Caco-2 (cell line): ENCODE measurements around the gene MGAT1. TPM values are rescaled to one million over a fixed set of nuclear protein-coding genes. Genes with fewer than 3 reads are reported as not detected.

Source experiments
- BruUV-seq: library from RNA; stranded (reverse); fragments of 400-500 nt; replicated peaks from 2 replicates; lab custom pipeline; 2021; lab: Mats Ljungman, UMichigan
- CTCF ChIA-PET: fragments of 300-600 bp; sonication (Branson Sonifier 250); formaldehyde crosslinking; loops from one replicate; lab custom pipeline; 2022; ENCODE audit warnings: antibody characterized with exemption; lab: Charles Lee
- POLR2A ChIA-PET: fragments of 300-600 bp; sonication (Branson Sonifier 250); formaldehyde crosslinking; loops from one replicate; lab custom pipeline; 2022; ENCODE audit warnings: antibody characterized with exemption; lab: Charles Lee
- DNase-seq, 2 experiments: peaks; one replicate each; pipeline versions ENCODE4 v3.0.0 to v3.0.0-alpha.2; 2020 to 2022
- H3K27me3 ChIP-seq: replicated peaks from 2 replicates; pipeline ENCODE4 v1.6.0; 2011; ENCODE audit warnings: low read length; ENCODE audit not compliant: control insufficient read depth, insufficient read depth
- H3K36me3 ChIP-seq: 2 replicates; pipeline ENCODE4 v1.5.1; 2011; ENCODE audit warnings: low read length; ENCODE audit not compliant: control insufficient read depth, insufficient read depth
- H3K4me1 ChIP-seq: fragments of 250-450 bp; sonication (Bioruptor Pico); 2 replicates; pipeline ENCODE4 v1.5.1; 2020; ENCODE audit warnings: mild to moderate bottlenecking
- H3K4me3 ChIP-seq: 2 replicates; pipeline ENCODE4 v1.5.1; 2011; ENCODE audit warnings: low read depth, mild to moderate bottlenecking, control low read depth, low read length
- H3K9me3 ChIP-seq: fragments of 250-450 bp; sonication (Bioruptor Pico); 2 replicates; pipeline ENCODE4 v1.5.1; 2020; ENCODE audit warnings: mild to moderate bottlenecking, moderate library complexity
- H3K27ac Mint-ChIP-seq: one replicate; pipeline ENCODE4 v1.8.0; 2022; ENCODE audit warnings: mixed read lengths; ENCODE audit not compliant: unreplicated experiment
- H3K27me3 Mint-ChIP-seq: one replicate; pipeline ENCODE4 v1.8.0; 2022; ENCODE audit warnings: mixed read lengths; ENCODE audit not compliant: insufficient read depth, unreplicated experiment
- H3K36me3 Mint-ChIP-seq: one replicate; pipeline ENCODE4 v1.8.0; 2022; ENCODE audit warnings: mild to moderate bottlenecking, mixed read lengths; ENCODE audit not compliant: insufficient read depth, unreplicated experiment
- H3K4me1 Mint-ChIP-seq: one replicate; pipeline ENCODE4 v1.8.0; 2022; ENCODE audit warnings: low read depth, mixed read lengths; ENCODE audit not compliant: unreplicated experiment
- H3K4me3 Mint-ChIP-seq: one replicate; pipeline ENCODE4 v1.8.0; 2022; ENCODE audit warnings: mild to moderate bottlenecking, moderate library complexity, mixed read lengths; ENCODE audit not compliant: unreplicated experiment
- H3K9me3 Mint-ChIP-seq: one replicate; pipeline ENCODE4 v1.8.0; 2022; ENCODE audit warnings: mixed read lengths; ENCODE audit not compliant: unreplicated experiment
- intact Hi-C: fragments of 100-400 bp; cut with micrococcal nuclease; formaldehyde crosslinking; loops from one replicate; pipeline ENCODE4 v1.10.0; 2022; ENCODE audit not compliant: unreplicated experiment
- total RNA-seq: library from RNA; stranded (reverse); gene quantifications from 2 replicates; pipeline ENCODE4 v1.2.3, GENCODE V29; 2022
- TF ChIP-seq, protein P1 (sequence below), 2 experiments: fragments of 200-600 bp in 1 of 2; IDR thresholded peaks; 1 replicate in 1 of 2; 2 replicates in 1 of 2; pipeline versions ENCODE4 v1.5.1 to v1.8.0; 2011 to 2022; ENCODE audit warnings: antibody characterized with exemption in 1 of 2, control low read depth in 1 of 2, inconsistent platforms in 1 of 2, low read depth in 1 of 2, low read length in 1 of 2, mild to moderate bottlenecking in 1 of 2, moderate library complexity in 1 of 2; ENCODE audit not compliant: insufficient read depth in 1 of 2, severe bottlenecking in 1 of 2, unreplicated experiment in 1 of 2

MGAT1 gene
- total RNA-seq, 1 experiment from 2014 or later = 80.1 TPM

DNA sequence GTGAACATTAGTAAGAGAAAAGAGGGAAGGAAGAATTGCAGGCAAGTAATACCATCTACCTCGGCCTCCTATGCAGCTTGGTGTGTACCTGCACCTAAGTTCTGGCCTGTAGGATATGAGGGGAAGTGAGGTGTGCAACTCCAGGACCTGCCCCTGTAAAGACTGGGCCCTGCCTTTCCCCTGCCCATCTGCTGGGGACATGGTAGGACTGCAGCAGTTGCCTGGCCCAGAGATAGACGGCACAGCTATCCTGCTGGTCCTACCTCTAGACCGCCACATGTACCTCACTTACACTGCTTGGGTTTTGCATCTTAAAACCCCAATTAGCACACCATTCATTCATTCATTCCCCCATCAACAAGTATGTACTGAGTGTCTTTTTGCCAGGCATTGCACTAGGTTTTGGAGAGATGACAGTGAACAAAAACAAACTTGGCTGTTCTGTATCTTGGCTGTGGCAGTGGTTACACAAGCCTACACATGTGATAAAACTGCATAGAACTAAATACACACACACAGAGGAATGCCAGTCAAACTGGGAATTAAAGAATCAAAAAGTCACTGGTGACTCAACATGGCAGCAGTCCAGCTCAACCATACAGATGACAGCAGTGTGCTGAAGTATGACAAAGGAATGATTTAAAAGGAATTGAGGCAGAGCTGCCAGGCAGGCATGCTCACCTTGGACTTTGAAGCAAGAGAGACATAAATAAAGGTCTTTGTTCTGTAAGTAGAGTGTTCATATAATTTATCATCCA lies 23.3 kb upstream of the MGAT1 start:
- CTCF ChIA-PET = interaction anchor here (0.5 kb wide), 1 partner anchor 34 kb away, joined by 3 read pairs; no protein-coding TSS in a partner anchor
- Histone ChIP-seq H3K36me3 (peaks cover 1% of the 10 kb centered on the region; the same call in 1 of the 2 replicates), H3K4me1 (peaks cover 27% of the 10 kb centered on the region), H3K27me3 (no peaks in the 10 kb centered on the region), H3K4me3 (no peak overlapping the region), H3K9me3 (peaks cover 20% of the 10 kb centered on the region)
- Mint-ChIP-seq H3K27me3 (no peaks in the 10 kb centered on the region), H3K4me3 (no peak overlapping the region), H3K27ac (no peak overlapping the region), H3K36me3 (peaks cover 18% of the 10 kb centered on the region), H3K4me1 (peaks cover 17% of the 10 kb centered on the region), H3K9me3 (peaks cover 17% of the 10 kb centered on the region)
- intact Hi-C loops = no loop called here
- POLR2A ChIA-PET = no interaction called here
- DNase-seq = no peak
- no TSS peak for BruUV-seq
- TF ChIP-seq, protein P1, sequence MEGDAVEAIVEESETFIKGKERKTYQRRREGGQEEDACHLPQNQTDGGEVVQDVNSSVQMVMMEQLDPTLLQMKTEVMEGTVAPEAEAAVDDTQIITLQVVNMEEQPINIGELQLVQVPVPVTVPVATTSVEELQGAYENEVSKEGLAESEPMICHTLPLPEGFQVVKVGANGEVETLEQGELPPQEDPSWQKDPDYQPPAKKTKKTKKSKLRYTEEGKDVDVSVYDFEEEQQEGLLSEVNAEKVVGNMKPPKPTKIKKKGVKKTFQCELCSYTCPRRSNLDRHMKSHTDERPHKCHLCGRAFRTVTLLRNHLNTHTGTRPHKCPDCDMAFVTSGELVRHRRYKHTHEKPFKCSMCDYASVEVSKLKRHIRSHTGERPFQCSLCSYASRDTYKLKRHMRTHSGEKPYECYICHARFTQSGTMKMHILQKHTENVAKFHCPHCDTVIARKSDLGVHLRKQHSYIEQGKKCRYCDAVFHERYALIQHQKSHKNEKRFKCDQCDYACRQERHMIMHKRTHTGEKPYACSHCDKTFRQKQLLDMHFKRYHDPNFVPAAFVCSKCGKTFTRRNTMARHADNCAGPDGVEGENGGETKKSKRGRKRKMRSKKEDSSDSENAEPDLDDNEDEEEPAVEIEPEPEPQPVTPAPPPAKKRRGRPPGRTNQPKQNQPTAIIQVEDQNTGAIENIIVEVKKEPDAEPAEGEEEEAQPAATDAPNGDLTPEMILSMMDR (IDR thresholded peaks at IDR 0.05; ENCODE audit: insufficient read depth in 1 of 2, low read depth in 1 of 2, low read length in 1 of 2, severe bottlenecking in 1 of 2, unreplicated experiment in 1 of 2) = no peak

DNA sequence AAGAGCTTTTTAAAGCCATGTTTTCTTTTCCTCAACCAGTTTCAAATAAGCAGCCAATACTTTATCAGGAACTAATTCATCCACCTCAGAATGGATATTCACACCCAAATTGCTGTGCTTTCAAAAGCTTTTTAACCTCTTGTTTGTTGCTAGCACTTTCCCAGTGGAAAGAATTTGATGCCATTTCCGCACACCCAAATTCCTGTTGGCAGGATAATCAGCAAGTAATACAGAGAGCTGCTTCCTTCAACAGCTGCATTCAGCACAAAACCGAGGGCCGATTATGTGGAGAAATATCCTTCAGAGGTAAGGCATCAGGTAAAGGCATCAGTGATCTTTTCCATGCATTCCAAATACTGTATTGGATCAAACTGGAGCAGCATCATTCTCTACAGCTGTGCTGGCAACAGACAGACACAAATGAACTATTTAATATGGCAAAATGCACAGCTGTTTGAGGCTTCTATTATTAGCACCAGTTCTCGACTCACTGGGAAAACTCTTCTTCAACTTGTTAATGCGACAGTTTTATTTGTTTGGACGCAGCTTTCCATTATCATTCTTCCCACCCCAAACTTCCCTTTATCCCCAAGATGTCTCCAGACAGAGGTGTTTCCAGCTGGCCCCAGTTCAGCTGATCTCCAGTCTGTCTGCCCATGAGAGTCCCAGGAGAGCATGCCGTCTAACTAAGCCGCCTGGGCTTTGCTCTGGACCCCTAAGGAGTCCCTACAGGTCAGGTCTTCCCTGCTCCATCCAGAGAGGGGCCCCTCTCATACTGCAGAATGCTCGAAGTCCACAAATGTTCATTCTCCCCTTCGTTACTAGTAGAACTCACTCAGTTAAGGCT lies 22.2 kb upstream of the MGAT1 start:
- H3K36me3 Mint-ChIP-seq = peaks cover 7% of the 10 kb centered on the region
- H3K36me3 ChIP-seq = no peaks in the 10 kb centered on the region; the same call in 1 of the 2 replicates
- TF ChIP-seq, protein P1 (IDR thresholded peaks at IDR 0.05; ENCODE audit: insufficient read depth in 1 of 2, low read depth in 1 of 2, low read length in 1 of 2, severe bottlenecking in 1 of 2, unreplicated experiment in 1 of 2) = no peak
- peaks cover 13% of the 10 kb centered on the region for H3K4me1 Mint-ChIP-seq
- peaks cover 22% of the 10 kb centered on the region for H3K4me1 ChIP-seq
- H3K4me3 Mint-ChIP-seq = no peak overlapping the region
- POLR2A ChIA-PET = no interaction called here
- no TSS peak for BruUV-seq
- H3K9me3 ChIP-seq = peaks cover 15% of the 10 kb centered on the region
- peaks cover 11% of the 10 kb centered on the region for H3K9me3 Mint-ChIP-seq
- H3K27ac Mint-ChIP-seq = no peak overlapping the region
- no peaks in the 10 kb centered on the region for H3K27me3 ChIP-seq
- intact Hi-C loops = no loop called here
- CTCF ChIA-PET = interaction anchor here (0.5 kb wide), 1 partner anchor 35 kb away, joined by 3 read pairs; no protein-coding TSS in a partner anchor
- no peaks in the 10 kb centered on the region for H3K27me3 Mint-ChIP-seq
- no peak overlapping the region for H3K4me3 ChIP-seq
- no peak for DNase-seq

DNA sequence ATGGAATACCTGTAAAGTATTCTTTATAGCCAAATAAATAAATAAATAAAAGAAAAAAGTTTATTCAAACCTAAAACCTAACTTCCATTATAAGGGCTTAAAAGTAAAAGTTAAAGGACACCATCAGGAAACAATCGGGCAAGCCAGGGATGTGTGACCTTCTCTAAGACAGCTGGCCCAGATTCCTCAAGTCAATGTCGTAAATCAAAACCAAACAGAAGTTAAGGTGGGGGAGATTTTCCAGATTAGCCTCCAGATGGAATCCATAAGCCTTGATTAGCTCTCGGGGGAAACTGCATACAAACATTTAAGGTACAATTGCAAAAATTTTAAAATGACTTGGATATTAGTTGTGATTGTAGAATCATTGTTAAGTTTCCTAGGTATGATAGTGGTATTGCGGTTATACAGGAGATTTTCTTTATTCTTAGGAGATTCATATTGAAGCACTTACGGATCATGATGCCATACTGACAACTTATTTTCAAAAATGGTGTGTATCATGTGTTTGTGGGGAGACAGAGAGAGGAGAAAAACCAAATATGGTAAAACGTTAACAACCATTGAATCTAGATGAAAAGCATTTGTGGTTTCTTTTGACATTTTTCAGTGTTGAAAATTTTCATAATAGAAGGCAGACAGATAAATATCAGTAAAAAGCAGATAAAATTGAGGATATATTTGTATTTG lies 21.5 kb upstream of the MGAT1 start:
- Histone ChIP-seq H3K4me1 (peaks cover 16% of the 10 kb centered on the region), H3K27me3 (no peaks in the 10 kb centered on the region), H3K9me3 (peaks cover 9% of the 10 kb centered on the region), H3K4me3 (no peak overlapping the region), H3K36me3 (no peaks in the 10 kb centered on the region; the same call in 1 of the 2 replicates)
- no peak overlapping the region for H3K27ac Mint-ChIP-seq
- CTCF ChIA-PET = no interaction called here
- peaks cover 2% of the 10 kb centered on the region for H3K36me3 Mint-ChIP-seq
- intact Hi-C loops = no loop called here
- no TSS peak for BruUV-seq
- TF ChIP-seq, protein P1 (IDR thresholded peaks at IDR 0.05; ENCODE audit: insufficient read depth in 1 of 2, low read depth in 1 of 2, low read length in 1 of 2, severe bottlenecking in 1 of 2, unreplicated experiment in 1 of 2) = no peak
- H3K4me3 Mint-ChIP-seq = no peak overlapping the region
- POLR2A ChIA-PET = no interaction called here
- peaks cover 3% of the 10 kb centered on the region for H3K9me3 Mint-ChIP-seq
- no peak for DNase-seq
- peaks cover 7% of the 10 kb centered on the region for H3K4me1 Mint-ChIP-seq
- H3K27me3 Mint-ChIP-seq = no peaks in the 10 kb centered on the region
